Endothelial cell of umbilical vein (primary cell): ENCODE results near the gene CRK. TPM values are rescaled to one million over a fixed set of nuclear protein-coding genes. Genes with fewer than 3 reads are reported as not detected.
A peak's percentile ranks its signal among the peaks of the same experiment; 100 is the strongest.

Experiments
- Bru-seq: library from RNA; stranded (reverse); fragments of 400-500 nt; gene quantifications from one replicate; lab custom pipeline; 2021; lab: Mats Ljungman, UMichigan
- BruChase-seq, 2 experiments: library from RNA; stranded (reverse); fragments of 400-500 nt; gene quantifications; one replicate each; lab custom pipeline; 2021; lab: Mats Ljungman, UMichigan
- BruUV-seq: library from RNA; stranded (reverse); fragments of 400-500 nt; replicated peaks from 2 replicates; lab custom pipeline; 2021; lab: Mats Ljungman, UMichigan
- CTCF ChIA-PET: fragments of 300-600, 350-600 bp; sonication (Branson Sonifier 250); formaldehyde crosslinking; loops from one replicate; lab custom pipeline; 2021; ENCODE audit warnings: antibody characterized with exemption, inconsistent platforms; lab: Charles Lee
- POLR2A ChIA-PET: fragments of 300-600, 350-600 bp; sonication (Branson Sonifier 250); formaldehyde crosslinking; loops from one replicate; lab custom pipeline; 2021; ENCODE audit warnings: antibody characterized with exemption, inconsistent platforms; lab: Charles Lee
- DNase-seq: peaks from one replicate; pipeline ENCODE4 v3.0.0-alpha.2; 2011; ENCODE audit warnings: low read depth, low spot score
- FAIRE-seq: peaks from 2 replicates; lab custom pipeline; 2011; peaks lifted over from hg19 to GRCh38; lab: Jason Lieb, UNC
- H2AFZ ChIP-seq: 2 replicates; pipeline ENCODE4 v1.6.0; 2012; ENCODE audit warnings: low read depth, low read length, control low read depth, inconsistent platforms
- H3K27ac ChIP-seq: 2 replicates; pipeline ENCODE4 v1.5.1; 2011; ENCODE audit warnings: low read depth, mild to moderate bottlenecking, control low read depth, low read length, moderate library complexity; ENCODE audit not compliant: insufficient read depth
- H3K27me3 ChIP-seq, 2 experiments: 2 replicates each; pipeline versions ENCODE4 v1.6.0 to v1.6.1; 2011; ENCODE audit warnings: low read length in 2 of 2, mixed read lengths in 1 of 2; ENCODE audit not compliant: control insufficient read depth in 2 of 2, insufficient read depth in 2 of 2
- H3K36me3 ChIP-seq, 2 experiments: 2 replicates in 1 of 2; 3 replicates in 1 of 2; pipeline ENCODE4 v1.5.1; 2011; ENCODE audit warnings: low read length in 2 of 2, mild to moderate bottlenecking in 1 of 2, moderate library complexity in 1 of 2; ENCODE audit not compliant: control insufficient read depth in 2 of 2, insufficient read depth in 2 of 2; ENCODE audit errors: extremely low read depth in 1 of 2
- H3K4me1 ChIP-seq: 3 replicates; pipeline ENCODE4 v1.5.1; 2011; ENCODE audit warnings: mild to moderate bottlenecking, low read length; ENCODE audit not compliant: control insufficient read depth, insufficient read depth; ENCODE audit errors: extremely low read depth
- H3K4me2 ChIP-seq: 2 replicates; pipeline ENCODE4 v1.6.1; 2011; ENCODE audit warnings: low read length, control low read depth, mixed read lengths; ENCODE audit not compliant: insufficient read depth
- H3K4me3 ChIP-seq, 3 experiments: fragments of 200-600 bp in 1 of 3; sonication (generic), shearing (Covaris generic) in 1 of 3; replicated peaks in 1 of 3; 2 replicates each; pipeline ENCODE4 v1.5.1; 2011 to 2016; ENCODE audit warnings: control low read depth in 3 of 3, low read length in 3 of 3, mild to moderate bottlenecking in 2 of 3, inconsistent platforms in 1 of 3, low read depth in 1 of 3, moderate library complexity in 1 of 3; ENCODE audit not compliant: insufficient read depth in 1 of 3
- H3K79me2 ChIP-seq: 2 replicates; pipeline ENCODE4 v1.6.0; 2012; ENCODE audit warnings: low read length, inconsistent platforms; ENCODE audit not compliant: control insufficient read depth, insufficient read depth
- H3K9ac ChIP-seq: replicated peaks from 2 replicates; pipeline ENCODE3; 2011; ENCODE audit warnings: low read length, control low read depth; ENCODE audit not compliant: insufficient read depth; ENCODE audit errors: extremely low read depth
- H3K9me1 ChIP-seq: replicated peaks from 3 replicates; pipeline ENCODE4 v1.6.0; 2011; ENCODE audit warnings: mild to moderate bottlenecking, low read length; ENCODE audit not compliant: control insufficient read depth, insufficient read depth; ENCODE audit errors: extremely low read depth
- H3K9me3 ChIP-seq: replicated peaks from 2 replicates; pipeline ENCODE4 v1.5.1; 2012; ENCODE audit warnings: low read length, inconsistent platforms; ENCODE audit not compliant: control insufficient read depth, insufficient read depth
- H4K20me1 ChIP-seq: replicated peaks from 2 replicates; pipeline ENCODE3; 2011; ENCODE audit warnings: mild to moderate bottlenecking, low read length; ENCODE audit not compliant: control insufficient read depth, insufficient read depth; ENCODE audit errors: extremely low read depth
- CTCF ChIP-seq, 2 donors: IDR thresholded peaks; 1 replicate in 1 of 2; 2 replicates in 1 of 2; pipeline ENCODE4 v1.5.1; 2011; ENCODE audit warnings: low read length in 2 of 2, mild to moderate bottlenecking in 2 of 2, moderate library complexity in 2 of 2, control low read depth in 1 of 2, inconsistent platforms in 1 of 2, low read depth in 1 of 2; ENCODE audit not compliant: insufficient read depth in 1 of 2; ENCODE audit errors: extremely low read depth in 1 of 2
- EZH2 ChIP-seq: IDR thresholded peaks from 2 replicates; pipeline ENCODE4 v1.6.1; 2012; ENCODE audit warnings: borderline replicate concordance, low read depth, mild to moderate bottlenecking, moderate library complexity, low read length, inconsistent platforms; ENCODE audit not compliant: severe bottlenecking
- FOS ChIP-seq: IDR thresholded peaks from 2 replicates; pipeline ENCODE4 v1.6.1; 2011; ENCODE audit warnings: mild to moderate bottlenecking, low read length, moderate library complexity, borderline replicate concordance; ENCODE audit not compliant: insufficient read depth
- GATA2 ChIP-seq: IDR thresholded peaks from 2 replicates; pipeline ENCODE4 v1.7.0; 2011; ENCODE audit warnings: low read depth, mild to moderate bottlenecking, moderate library complexity, mixed read lengths, low read length; ENCODE audit not compliant: insufficient read length, insufficient read depth
- JUN ChIP-seq: IDR thresholded peaks from 2 replicates; pipeline ENCODE4 v1.6.1; 2011; ENCODE audit warnings: borderline replicate concordance, low read depth; ENCODE audit not compliant: insufficient read length, insufficient read depth
- MAX ChIP-seq: IDR thresholded peaks from 2 replicates; pipeline ENCODE4 v1.6.1; 2011; ENCODE audit not compliant: insufficient read depth, insufficient read length
- MYC ChIP-seq: IDR thresholded peaks from one replicate; pipeline ENCODE4 v1.6.1; 2011; ENCODE audit warnings: mild to moderate bottlenecking, low read depth, low read length
- POLR2A ChIP-seq: IDR thresholded peaks from 2 replicates; pipeline ENCODE4 v1.6.1; 2012; ENCODE audit warnings: low read depth, mild to moderate bottlenecking, control low read depth, low read length
- POLR2AphosphoS5 ChIP-seq: IDR thresholded peaks from 2 replicates; pipeline ENCODE4 v1.6.1; 2012; ENCODE audit warnings: low read depth, mild to moderate bottlenecking, control low read depth, low read length, moderate library complexity; ENCODE audit not compliant: insufficient read depth
- dilution Hi-C: fragments of 300-500 bp; cut with MboI; formaldehyde crosslinking; loops from one replicate; pipeline ENCODE4 v1.15.0; 2019; ENCODE audit warnings: low sequenced_read_pairs; ENCODE audit not compliant: extremely low pct_ligation_motif_present
- intact Hi-C: fragments of 100-400 bp; cut with micrococcal nuclease; formaldehyde crosslinking; loops from one replicate; pipeline ENCODE4 v1.10.0; 2022
- long read RNA-seq: library from polyadenylated mRNA; stranded (forward); transcript quantifications from one replicate; pipeline ENCODE4 v2.0.0, GENCODE V29; 2021
- polyA minus RNA-seq, 3 experiments: library from RNA; depleted of rRNA, polyadenylated mRNA; stranded (reverse); fragments of >200 nt; gene quantifications; 1 replicate in 1 of 3; 2 replicates in 2 of 3; pipeline ENCODE4 v1.2.3, GENCODE V29; 2011
- polyA plus RNA-seq, 4 experiments: library from polyadenylated mRNA; depleted of rRNA in 3 of 4; stranded (reverse) in 3 of 4; unstranded in 1 of 4; fragments of >200 nt; gene quantifications; 2 replicates each; pipeline versions ENCODE4 v1.2.1 to v1.2.3, GENCODE V29; 2011 to 2012; ENCODE audit warnings: missing spikeins in 1 of 4
- total RNA-seq: library from RNA; stranded (reverse); gene quantifications from 2 replicates; pipeline ENCODE4 v1.2.3, GENCODE V29; 2021

The CRK gene
- total RNA-seq = 67.2 and 71.3 TPM in 2 replicates
- polyA plus RNA-seq = 41.2 and 52.8 TPM in 2 replicates
- polyA plus RNA-seq (2011; cell fraction: cytosol; rRNA removed) = 60.3 and 63.7 TPM in 2 replicates
- polyA plus RNA-seq (2011; cell fraction: nucleus; rRNA removed) = 27.0 and 33.4 TPM in 2 replicates
- polyA plus RNA-seq (2012) = 55.9 and 69.4 TPM in 2 replicates
- 85.7 and 87.4 TPM in 2 replicates for polyA minus RNA-seq
- polyA minus RNA-seq (2011; cell fraction: cytosol; rRNA and poly(A)+ RNA removed) = 31.6 TPM
- polyA minus RNA-seq (2011; cell fraction: nucleus; rRNA and poly(A)+ RNA removed) = 21.8 and 27.1 TPM in 2 replicates
- percentile 85 among the genes with signal in this experiment for Bru-seq, nascent RNA
- BruChase-seq, experiment 1, labeled RNA remaining after a 6-hour chase = percentile 94 among the genes with signal in this experiment
- percentile 96 among the genes with signal in this experiment for BruChase-seq, experiment 2, labeled RNA remaining after a 2-hour chase
- long read RNA-seq, transcript CRK-202 (3 exons, 3,675 nt) = major isoform, 124 of 237 reads
- long read RNA-seq, transcript CRK-201 (3 exons, 3,880 nt) = minor isoform, 76 of 237 reads
- long read RNA-seq, partial matches to known transcripts = 9 of 237 reads
- long read RNA-seq, other reads (novel, unspliced or antisense) = 28 of 237 reads

GRCh38 chr17:1455797-1456599 lies at the start of gene CRK:
TSS of gene CRK (minus strand) at chr17:1456232. CDS start at chr17:1456117, 115 bp downstream.
- Histone ChIP-seq H3K4me2 (peak within 1 kb of the TSS; percentile 73), H3K4me3 (peak within 1 kb of the TSS; percentile 83 to 95 (median 89)), H3K27ac (peak within 1 kb of the TSS; percentile 91), H3K9me1 (no peaks in the 10 kb centered on the region), H2AFZ (peak within 1 kb of the TSS; percentile 24), H3K4me1 (peaks cover 18% of the 10 kb centered on the region), H4K20me1 (no peaks in the 10 kb centered on the region), H3K36me3 (no peaks in the 10 kb centered on the region), H3K9ac (peak within 1 kb of the TSS; percentile 96), H3K9me3 (no peaks in the 10 kb centered on the region), H3K79me2 (peaks cover 50% of the 10 kb centered on the region), H3K27me3 (no peaks in the 10 kb centered on the region)
- FAIRE-seq (peak; percentile 92), DNase-seq (peak; percentile 97)
- POLR2A ChIA-PET = interaction anchor here (0.6 to 1.8 kb wide), 3 partner anchors 25 to 91 kb away, joined by 3 to 4 read pairs (median 3); no protein-coding TSS in a partner anchor
- dilution Hi-C loops = no loop called here
- intact Hi-C loops = loop anchor here (1.0 to 2.0 kb wide), 4 partner anchors 32 to 91 kb away; partner anchors contain the start of genes INPP5K and YWHAE
- peak; percentile 5 for TF ChIP-seq FOS
- no peak for TF ChIP-seq MAX
- TF ChIP-seq POLR2A = peak; percentile 98
- no peak for TF ChIP-seq EZH2
- no peak for TF ChIP-seq CTCF (IDR thresholded peaks at IDR 0.05; ENCODE audit: extremely low read depth in 1 of 2, insufficient read depth in 1 of 2, low read depth in 1 of 2, low read length in 2 of 2)
- TF ChIP-seq MYC = no peak
- no peak for TF ChIP-seq JUN
- TF ChIP-seq POLR2AphosphoS5 = peak; percentile 99
- TF ChIP-seq GATA2 = no peak
- no TSS peak for BruUV-seq
- CTCF ChIA-PET = interaction anchor here (0.9 to 3.3 kb wide), 2 partner anchors 60 to 90 kb away, joined by 4 to 24 read pairs; partner anchors contain the start of gene INPP5K
